Suprapubic skin (tissue), 3 donors: ENCODE measurements around the gene CTU1.

Experiments
- POLR2AphosphoS5 ChIP-seq, 3 donors: sonication (generic); formaldehyde crosslinking; IDR thresholded peaks; one replicate each; pipeline ENCODE4 v1.6.1; 2017; ENCODE audit warnings: antibody characterized with exemption in 3 of 3
- TF ChIP-seq, protein P1 (sequence below), 2 donors: fragments of 200-600 bp in 1 of 2; fragments of 450-650 bp in 1 of 2; sonication (generic) in 1 of 2; IDR thresholded peaks; one replicate each; pipeline ENCODE4 v1.5.1; 2016 to 2019; ENCODE audit warnings: antibody characterized with exemption in 2 of 2, mild to moderate bottlenecking in 1 of 2, moderate library complexity in 1 of 2

DNA sequence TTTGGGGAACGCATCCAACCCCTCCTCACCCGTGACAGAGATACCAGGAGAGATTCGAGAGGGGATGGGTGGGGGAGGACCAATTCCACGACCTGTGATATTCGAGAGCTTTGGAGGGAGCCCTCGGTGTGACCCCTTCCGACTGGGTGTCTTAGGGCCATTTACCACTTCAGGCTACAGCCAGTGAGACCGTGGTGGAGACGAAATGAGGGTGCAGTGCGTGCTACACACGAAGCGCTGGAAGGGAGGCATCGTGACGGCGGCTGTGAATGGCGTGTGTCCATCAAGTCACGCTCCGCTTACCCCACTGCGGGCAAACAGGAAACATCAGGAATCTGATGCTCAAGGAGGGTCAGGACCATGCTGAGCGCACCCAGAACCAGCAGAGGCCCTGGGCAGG lies 10.4 kb downstream of the CTU1 start:
- TF ChIP-seq, protein P1, sequence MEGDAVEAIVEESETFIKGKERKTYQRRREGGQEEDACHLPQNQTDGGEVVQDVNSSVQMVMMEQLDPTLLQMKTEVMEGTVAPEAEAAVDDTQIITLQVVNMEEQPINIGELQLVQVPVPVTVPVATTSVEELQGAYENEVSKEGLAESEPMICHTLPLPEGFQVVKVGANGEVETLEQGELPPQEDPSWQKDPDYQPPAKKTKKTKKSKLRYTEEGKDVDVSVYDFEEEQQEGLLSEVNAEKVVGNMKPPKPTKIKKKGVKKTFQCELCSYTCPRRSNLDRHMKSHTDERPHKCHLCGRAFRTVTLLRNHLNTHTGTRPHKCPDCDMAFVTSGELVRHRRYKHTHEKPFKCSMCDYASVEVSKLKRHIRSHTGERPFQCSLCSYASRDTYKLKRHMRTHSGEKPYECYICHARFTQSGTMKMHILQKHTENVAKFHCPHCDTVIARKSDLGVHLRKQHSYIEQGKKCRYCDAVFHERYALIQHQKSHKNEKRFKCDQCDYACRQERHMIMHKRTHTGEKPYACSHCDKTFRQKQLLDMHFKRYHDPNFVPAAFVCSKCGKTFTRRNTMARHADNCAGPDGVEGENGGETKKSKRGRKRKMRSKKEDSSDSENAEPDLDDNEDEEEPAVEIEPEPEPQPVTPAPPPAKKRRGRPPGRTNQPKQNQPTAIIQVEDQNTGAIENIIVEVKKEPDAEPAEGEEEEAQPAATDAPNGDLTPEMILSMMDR (IDR thresholded peaks at IDR 0.05): no peak
- no peak for TF ChIP-seq POLR2AphosphoS5 (IDR thresholded peaks at IDR 0.05)
